GM23338 (cell line): ENCODE measurements around the gene PPFIBP2. TPM values are rescaled to one million over a fixed set of nuclear protein-coding genes. Genes with fewer than 3 reads are reported as not detected.

ENCODE experiments used
- ATAC-seq: fragments of 200-7000 bp; cut with Tn5 transposase; 3 replicates; pipeline ENCODE4 v1.9.1; 2020
- DNase-seq: peaks from one replicate; pipeline ENCODE4 v3.0.0-alpha.2; 2015; ENCODE audit warnings: low spot score
- H2AFZ ChIP-seq: fragments of 200-600 bp; sonication (generic); 2 replicates; pipeline ENCODE4 v1.8.0; 2016; ENCODE audit warnings: antibody characterized with exemption, mild to moderate bottlenecking, moderate library complexity
- H3F3A ChIP-seq: fragments of 200-600 bp; sonication (generic); replicated peaks from 2 replicates; pipeline ENCODE4 v1.8.0; 2017; ENCODE audit warnings: antibody characterized with exemption, mixed run types, low read depth
- H3K27ac ChIP-seq: fragments of 200-600 bp; sonication (generic); 2 replicates; pipeline ENCODE4 v1.6.1; 2016; ENCODE audit warnings: low read depth
- H3K27me3 ChIP-seq: fragments of 200-600 bp; sonication (generic); 2 replicates; pipeline ENCODE4 v1.8.0; 2016; ENCODE audit warnings: mild to moderate bottlenecking, mixed run types, moderate library complexity; ENCODE audit not compliant: insufficient read depth
- H3K36me3 ChIP-seq: fragments of 200-600 bp; sonication (generic); 2 replicates; pipeline ENCODE4 v1.8.0; 2016; ENCODE audit warnings: mild to moderate bottlenecking; ENCODE audit not compliant: insufficient read depth
- H3K4me1 ChIP-seq: fragments of 200-600 bp; sonication (generic); 2 replicates; pipeline ENCODE4 v1.8.0; 2016; ENCODE audit warnings: mild to moderate bottlenecking, moderate library complexity; ENCODE audit not compliant: insufficient read depth
- H3K4me2 ChIP-seq: fragments of 200-600 bp; sonication (generic); 2 replicates; pipeline ENCODE4 v1.7.1; 2017; ENCODE audit warnings: mixed run types
- H3K4me3 ChIP-seq: fragments of 200-600 bp; sonication (generic); 2 replicates; pipeline ENCODE4 v1.6.1; 2016; ENCODE audit warnings: mixed run types
- H3K79me2 ChIP-seq: fragments of 200-600 bp; sonication (generic); replicated peaks from 2 replicates; pipeline ENCODE4 v1.8.0; 2017; ENCODE audit warnings: mild to moderate bottlenecking; ENCODE audit not compliant: insufficient read depth
- H3K9me2 ChIP-seq: fragments of 200-600 bp; sonication (generic); 2 replicates; pipeline ENCODE4 v1.8.0; 2017; ENCODE audit not compliant: insufficient read depth
- H4K20me1 ChIP-seq: fragments of 200-600 bp; sonication (generic); replicated peaks from 2 replicates; pipeline ENCODE4 v1.8.0; 2017; ENCODE audit warnings: mild to moderate bottlenecking; ENCODE audit not compliant: insufficient read depth
- H3K27ac Mint-ChIP-seq: 2 replicates; pipeline ENCODE4 v1.8.0; 2020; ENCODE audit warnings: inconsistent platforms, mild to moderate bottlenecking, moderate library complexity, mixed read lengths
- H3K27me3 Mint-ChIP-seq: 3 replicates; pipeline ENCODE4 v1.8.0; 2022; ENCODE audit warnings: low read depth, mild to moderate bottlenecking, moderate library complexity, mixed read lengths, inconsistent platforms; ENCODE audit not compliant: insufficient read depth, poor library complexity
- H3K36me3 Mint-ChIP-seq: 3 replicates; pipeline ENCODE4 v1.8.0; 2021; ENCODE audit warnings: low read depth, mild to moderate bottlenecking, inconsistent platforms, moderate library complexity, mixed read lengths
- H3K4me1 Mint-ChIP-seq: 3 replicates; pipeline ENCODE4 v1.8.0; 2020; ENCODE audit warnings: mild to moderate bottlenecking, inconsistent platforms, mixed read lengths
- H3K4me3 Mint-ChIP-seq: 3 replicates; pipeline ENCODE4 v1.8.0; 2021; ENCODE audit warnings: moderate library complexity, mild to moderate bottlenecking, inconsistent platforms, mixed read lengths
- H3K9me3 Mint-ChIP-seq: 3 replicates; pipeline ENCODE4 v1.8.0; 2020; ENCODE audit warnings: moderate library complexity, mild to moderate bottlenecking, inconsistent platforms, mixed read lengths
- CTCF ChIP-seq, 2 experiments: fragments of 200-600 bp in 1 of 2; sonication (generic) in 1 of 2; conservative IDR thresholded peaks; 2 replicates each; pipeline versions ENCODE4 v1.5.1 to v1.6.1; 2016 to 2017; ENCODE audit warnings: antibody characterized with exemption in 2 of 2, low read depth in 2 of 2, mild to moderate bottlenecking in 2 of 2, moderate library complexity in 1 of 2
- EZH2phosphoT487 ChIP-seq: fragments of 200-600 bp; sonication (generic); IDR thresholded peaks from one replicate; pipeline ENCODE4 v1.8.1; 2018; ENCODE audit warnings: antibody characterized with exemption; ENCODE audit not compliant: unreplicated experiment
- polyA plus RNA-seq: library from polyadenylated mRNA; unstranded; fragments of >200 nt; fragmentation: Nextera tagmentation; extraction: Ambion mirVana; gene quantifications from 2 replicates; pipeline ENCODE4 v1.2.1, GENCODE V29; 2016
- total RNA-seq: library from RNA; depleted of rRNA; stranded (reverse); fragments of >200 nt; shearing (Covaris generic); gene quantifications from 2 replicates; pipeline ENCODE4 v1.2.3, GENCODE V29; 2014
- TF ChIP-seq, protein P1 (sequence below): fragments of 250-450 bp; sonication (Bioruptor Pico); IDR thresholded peaks from 2 replicates; pipeline ENCODE4 v1.5.0; 2020; ENCODE audit warnings: mild to moderate bottlenecking, moderate library complexity

PPFIBP2 gene
- total and polyA plus RNA-seq, 2 experiments from 2014 or later, result 7.1 to 14.8 TPM

DNA sequence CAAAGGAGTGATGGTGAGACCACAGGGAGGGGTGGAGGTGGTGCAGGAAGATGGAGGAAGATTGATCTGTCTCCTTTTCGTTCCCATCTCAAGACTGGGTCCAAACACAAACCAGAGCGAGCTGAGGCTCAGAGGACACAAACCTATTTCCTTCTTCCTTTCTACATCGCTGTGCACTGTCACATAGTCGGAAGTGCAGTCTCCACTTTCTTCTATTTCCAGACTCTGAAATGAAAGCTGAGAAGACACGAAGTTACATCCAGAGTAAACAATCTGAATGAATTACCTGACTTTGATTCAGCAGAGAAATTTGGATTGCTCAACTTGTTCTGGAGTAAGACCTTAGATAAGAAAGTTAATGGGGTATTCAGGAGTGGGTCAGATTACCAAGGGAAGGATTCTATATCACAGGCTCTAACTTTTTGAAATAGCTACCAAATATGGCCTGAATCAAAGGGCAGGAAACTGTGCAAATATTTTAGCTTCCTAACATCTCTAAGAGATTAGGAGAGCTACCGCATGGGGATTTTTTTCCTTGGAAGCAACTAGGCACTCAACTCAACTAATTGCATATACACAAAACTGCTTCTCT is 178.1 kb downstream of the PPFIBP2 start:
- H3K4me1 Mint-ChIP-seq, result peaks cover 20% of the 10 kb centered on the region
- TF ChIP-seq, protein P1, sequence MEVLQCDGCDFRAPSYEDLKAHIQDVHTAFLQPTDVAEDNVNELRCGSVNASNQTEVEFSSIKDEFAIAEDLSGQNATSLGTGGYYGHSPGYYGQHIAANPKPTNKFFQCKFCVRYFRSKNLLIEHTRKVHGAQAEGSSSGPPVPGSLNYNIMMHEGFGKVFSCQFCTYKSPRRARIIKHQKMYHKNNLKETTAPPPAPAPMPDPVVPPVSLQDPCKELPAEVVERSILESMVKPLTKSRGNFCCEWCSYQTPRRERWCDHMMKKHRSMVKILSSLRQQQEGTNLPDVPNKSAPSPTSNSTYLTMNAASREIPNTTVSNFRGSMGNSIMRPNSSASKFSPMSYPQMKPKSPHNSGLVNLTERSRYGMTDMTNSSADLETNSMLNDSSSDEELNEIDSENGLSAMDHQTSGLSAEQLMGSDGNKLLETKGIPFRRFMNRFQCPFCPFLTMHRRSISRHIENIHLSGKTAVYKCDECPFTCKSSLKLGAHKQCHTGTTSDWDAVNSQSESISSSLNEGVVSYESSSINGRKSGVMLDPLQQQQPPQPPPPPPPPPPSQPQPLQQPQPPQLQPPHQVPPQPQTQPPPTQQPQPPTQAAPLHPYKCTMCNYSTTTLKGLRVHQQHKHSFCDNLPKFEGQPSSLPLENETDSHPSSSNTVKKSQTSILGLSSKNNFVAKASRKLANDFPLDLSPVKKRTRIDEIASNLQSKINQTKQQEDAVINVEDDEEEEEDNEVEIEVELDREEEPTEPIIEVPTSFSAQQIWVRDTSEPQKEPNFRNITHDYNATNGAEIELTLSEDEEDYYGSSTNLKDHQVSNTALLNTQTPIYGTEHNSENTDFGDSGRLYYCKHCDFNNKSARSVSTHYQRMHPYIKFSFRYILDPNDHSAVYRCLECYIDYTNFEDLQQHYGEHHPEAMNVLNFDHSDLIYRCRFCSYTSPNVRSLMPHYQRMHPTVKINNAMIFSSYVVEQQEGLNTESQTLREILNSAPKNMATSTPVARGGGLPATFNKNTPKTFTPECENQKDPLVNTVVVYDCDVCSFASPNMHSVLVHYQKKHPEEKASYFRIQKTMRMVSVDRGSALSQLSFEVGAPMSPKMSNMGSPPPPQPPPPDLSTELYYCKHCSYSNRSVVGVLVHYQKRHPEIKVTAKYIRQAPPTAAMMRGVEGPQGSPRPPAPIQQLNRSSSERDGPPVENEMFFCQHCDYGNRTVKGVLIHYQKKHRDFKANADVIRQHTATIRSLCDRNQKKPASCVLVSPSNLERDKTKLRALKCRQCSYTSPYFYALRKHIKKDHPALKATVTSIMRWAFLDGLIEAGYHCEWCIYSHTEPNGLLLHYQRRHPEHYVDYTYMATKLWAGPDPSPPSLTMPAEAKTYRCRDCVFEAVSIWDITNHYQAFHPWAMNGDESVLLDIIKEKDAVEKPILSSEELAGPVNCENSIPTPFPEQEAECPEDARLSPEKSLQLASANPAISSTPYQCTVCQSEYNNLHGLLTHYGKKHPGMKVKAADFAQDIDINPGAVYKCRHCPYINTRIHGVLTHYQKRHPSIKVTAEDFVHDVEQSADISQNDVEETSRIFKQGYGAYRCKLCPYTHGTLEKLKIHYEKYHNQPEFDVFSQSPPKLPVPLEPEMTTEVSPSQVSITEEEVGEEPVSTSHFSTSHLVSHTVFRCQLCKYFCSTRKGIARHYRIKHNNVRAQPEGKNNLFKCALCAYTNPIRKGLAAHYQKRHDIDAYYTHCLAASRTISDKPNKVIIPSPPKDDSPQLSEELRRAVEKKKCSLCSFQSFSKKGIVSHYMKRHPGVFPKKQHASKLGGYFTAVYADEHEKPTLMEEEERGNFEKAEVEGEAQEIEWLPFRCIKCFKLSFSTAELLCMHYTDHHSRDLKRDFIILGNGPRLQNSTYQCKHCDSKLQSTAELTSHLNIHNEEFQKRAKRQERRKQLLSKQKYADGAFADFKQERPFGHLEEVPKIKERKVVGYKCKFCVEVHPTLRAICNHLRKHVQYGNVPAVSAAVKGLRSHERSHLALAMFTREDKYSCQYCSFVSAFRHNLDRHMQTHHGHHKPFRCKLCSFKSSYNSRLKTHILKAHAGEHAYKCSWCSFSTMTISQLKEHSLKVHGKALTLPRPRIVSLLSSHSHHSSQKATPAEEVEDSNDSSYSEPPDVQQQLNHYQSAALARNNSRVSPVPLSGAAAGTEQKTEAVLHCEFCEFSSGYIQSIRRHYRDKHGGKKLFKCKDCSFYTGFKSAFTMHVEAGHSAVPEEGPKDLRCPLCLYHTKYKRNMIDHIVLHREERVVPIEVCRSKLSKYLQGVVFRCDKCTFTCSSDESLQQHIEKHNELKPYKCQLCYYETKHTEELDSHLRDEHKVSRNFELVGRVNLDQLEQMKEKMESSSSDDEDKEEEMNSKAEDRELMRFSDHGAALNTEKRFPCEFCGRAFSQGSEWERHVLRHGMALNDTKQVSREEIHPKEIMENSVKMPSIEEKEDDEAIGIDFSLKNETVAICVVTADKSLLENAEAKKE (CRISPR knock-in tag), result no peak
- TF ChIP-seq CTCF (conservative IDR thresholded peaks at IDR 0.05; ENCODE audit: low read depth in 2 of 2), result no peak
- H3K27ac Mint-ChIP-seq, result no peak overlapping the region
- no peaks in the 10 kb centered on the region for H3K36me3 Mint-ChIP-seq
- Histone ChIP-seq H3K4me1 (peaks cover 5% of the 10 kb centered on the region; the same call in 1 of the 2 replicates), H3F3A (no peaks in the 10 kb centered on the region), H2AFZ (peak overlapping the region; percentile 52), H3K9me2 (no peaks in the 10 kb centered on the region), H3K27me3 (no peaks in the 10 kb centered on the region), H3K79me2 (no peaks in the 10 kb centered on the region), H3K4me3 (no peak overlapping the region), H3K36me3 (no peaks in the 10 kb centered on the region), H3K4me2 (no peak overlapping the region), H4K20me1 (no peaks in the 10 kb centered on the region), H3K27ac (no peak overlapping the region)
- H3K9me3 Mint-ChIP-seq, result 0 out of 3 replicates have a peak, but pooled peaks cover 3% of the 10 kb centered on the region
- no peak overlapping the region for H3K4me3 Mint-ChIP-seq
- peaks cover 5% of the 10 kb centered on the region for H3K27me3 Mint-ChIP-seq
- no peak for DNase-seq
- no peak for ATAC-seq

DNA sequence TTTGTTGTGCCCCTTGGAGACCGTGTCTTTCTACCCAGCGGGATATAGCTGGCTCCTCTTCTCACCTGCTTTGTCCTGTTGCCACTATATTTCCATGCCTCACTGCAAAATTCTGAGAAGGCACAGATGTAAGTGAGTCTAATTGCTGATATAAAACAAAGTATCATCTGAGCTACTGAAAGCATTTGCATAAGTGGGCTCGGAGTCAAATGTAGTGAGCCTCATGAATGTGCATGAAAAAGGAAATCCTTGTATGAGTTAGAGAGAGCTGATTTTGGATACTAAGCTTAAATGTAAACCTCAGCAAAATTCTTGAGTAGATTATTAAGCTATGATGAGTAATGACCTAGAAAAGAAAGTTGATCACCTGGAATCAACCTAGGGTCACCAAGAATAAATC is 178.6 kb downstream of the PPFIBP2 start:
- Histone ChIP-seq H3K4me1 (0 out of 2 replicates have a peak, but pooled peaks cover 3% of the 10 kb centered on the region), H4K20me1 (no peaks in the 10 kb centered on the region), H3K4me3 (no peak overlapping the region), H3K4me2 (no peak overlapping the region), H3K36me3 (no peaks in the 10 kb centered on the region), H3K9me2 (no peaks in the 10 kb centered on the region), H2AFZ (no peak overlapping the region), H3F3A (no peaks in the 10 kb centered on the region), H3K27me3 (no peaks in the 10 kb centered on the region), H3K27ac (no peak overlapping the region), H3K79me2 (no peaks in the 10 kb centered on the region)
- Mint-ChIP-seq H3K4me3 (no peak overlapping the region), H3K27me3 (peaks cover 6% of the 10 kb centered on the region), H3K9me3 (0 out of 3 replicates have a peak, but pooled peaks cover 3% of the 10 kb centered on the region), H3K27ac (no peak overlapping the region), H3K4me1 (peaks cover 17% of the 10 kb centered on the region), H3K36me3 (no peaks in the 10 kb centered on the region)
- TF ChIP-seq EZH2phosphoT487, result no peak
- DNase-seq (no peak), ATAC-seq (no peak)
